Spleen (tissue), 11 donors: Measurements from ENCODE around the gene LAMC2. TPM values are rescaled to one million over a fixed set of nuclear protein-coding genes. Genes with fewer than 3 reads are reported as not detected.

Experiments
- DNase-seq: peaks from one replicate; pipeline ENCODE4 v3.0.0-alpha.2; 2020
- H3K27ac ChIP-seq, 8 donors: fragments of 200-600 bp; sonication (generic) in 7 of 8; 1 replicate in 4 of 8; 2 replicates in 4 of 8; pipeline versions ENCODE4 v1.5.0 to v1.8.0; 2016 to 2021; ENCODE audit warnings: inconsistent platforms in 4 of 8, mild to moderate bottlenecking in 4 of 8, moderate library complexity in 1 of 8
- H3K27me3 ChIP-seq, 7 donors: fragments of 200-600 bp; sonication (generic) in 6 of 7; replicated peaks in 1 of 7; 1 replicate in 4 of 7; 2 replicates in 3 of 7; pipeline versions ENCODE4 v1.5.0 to v1.8.0; 2016 to 2021; ENCODE audit warnings: inconsistent platforms in 3 of 7, mild to moderate bottlenecking in 1 of 7
- H3K36me3 ChIP-seq, 6 donors: fragments of 200-600 bp; sonication (generic) in 5 of 6; 1 replicate in 4 of 6; 2 replicates in 2 of 6; pipeline versions ENCODE4 v1.5.0 to v1.8.0; 2016 to 2021; ENCODE audit warnings: inconsistent platforms in 2 of 6
- H3K4me1 ChIP-seq, 6 donors: fragments of 200-600 bp; sonication (generic) in 5 of 6; 1 replicate in 3 of 6; 2 replicates in 3 of 6; pipeline versions ENCODE4 v1.5.0 to v1.8.0; 2016 to 2021; ENCODE audit warnings: inconsistent platforms in 3 of 6
- H3K4me3 ChIP-seq, 8 donors: fragments of 200-600 bp; sonication (generic) in 7 of 8; 1 replicate in 4 of 8; 2 replicates in 4 of 8; pipeline versions ENCODE4 v1.5.0 to v1.8.0; 2016 to 2021; ENCODE audit warnings: inconsistent platforms in 4 of 8, mild to moderate bottlenecking in 4 of 8, moderate library complexity in 2 of 8
- H3K9me3 ChIP-seq, 8 donors: fragments of 200-600 bp; sonication (generic) in 7 of 8; 1 replicate in 4 of 8; 2 replicates in 4 of 8; pipeline versions ENCODE4 v1.5.0 to v1.8.0; 2016 to 2021; ENCODE audit warnings: inconsistent platforms in 4 of 8
- CTCF ChIP-seq, 11 experiments: fragments of 200-600 bp in 7 of 11; fragments of 450-650 bp in 4 of 11; sonication (generic) in 4 of 11; IDR thresholded peaks in 8 of 11; conservative IDR thresholded peaks in 3 of 11; 1 replicate in 7 of 11; 2 replicates in 4 of 11; pipeline versions ENCODE4 v1.4.0 to v1.8.0; 2016 to 2021; ENCODE audit warnings: antibody characterized with exemption in 11 of 11, inconsistent platforms in 4 of 11, mild to moderate bottlenecking in 1 of 11
- POLR2A ChIP-seq, 3 donors: fragments of 450-650 bp; IDR thresholded peaks; one replicate each; pipeline ENCODE4 v1.5.1; 2017; ENCODE audit warnings: antibody characterized with exemption in 3 of 3, mild to moderate bottlenecking in 1 of 3
- POLR2AphosphoS5 ChIP-seq, 3 donors: sonication (generic); formaldehyde crosslinking; IDR thresholded peaks; one replicate each; pipeline ENCODE4 v1.5.1; 2017; ENCODE audit warnings: antibody characterized with exemption in 3 of 3
- WGBS, 5 donors: extraction: QIAGEN DNeasy Blood & Tissue Kit in 3 of 5; methylation state at CpG; one replicate each; pipeline versions ENCODE4 v1.1.5 to v1.1.7; 2013 to 2018; 5-methylcytosine and 5-hydroxymethylcytosine counted together
- intact Hi-C: fragments of 100-400 bp; cut with DNase I; formaldehyde crosslinking; loops from one replicate; pipeline ENCODE4 v1.15.0; 2023; ENCODE audit warnings: low total_unique reads
- polyA plus RNA-seq, 3 donors: library from polyadenylated mRNA; stranded (reverse); fragments of 200-250 nt; gene quantifications; one replicate each; pipeline ENCODE4 v1.2.1, GENCODE V29; 2013
- total RNA-seq, 7 donors: library from RNA; depleted of rRNA in 3 of 7; stranded (reverse); fragments of >200 nt in 3 of 7; fragmentation: NEBNext Ultra II Directional in 4 of 7; extraction: Animal tissue kit (Norgen Biotek cat#: 25700) in 4 of 7; gene quantifications; one replicate each; pipeline versions ENCODE4 v1.1.0 to v1.2.1, GENCODE V29; 2016 to 2021
- donor health status: healthy with polysubstance abuse.
- donor health status: DM: no; HTN: no; CAD: no; lungs with moderate emphysema.
- donor health status: DM: no; HTN: no; CAD: no.
- donor health status: Bipolar disorder and iron deficiency.
- donor health status: healthy.
- donor health status: DM: no; HTN: no; CAD: no.
- donor health status: DM: yes; HTN: yes; CAD: no.

The LAMC2 gene
- total and polyA plus RNA-seq, 10 donors = 0.13 to 1.4 (median 0.67) TPM; not detected in 1

GRCh38 chr1:183140633-183141032, 45.4 kb upstream of the LAMC2 start:
- intact Hi-C loops = no loop called here
- no peak for TF ChIP-seq POLR2A (IDR thresholded peaks at IDR 0.05)
- no peak for TF ChIP-seq CTCF (IDR thresholded peaks at IDR 0.05 in 8 of 11, conservative IDR thresholded peaks at IDR 0.05 in 3 of 11)
- no peak for TF ChIP-seq POLR2AphosphoS5 (IDR thresholded peaks at IDR 0.05)
- DNase-seq = no peak
- Histone ChIP-seq H3K27me3 (no peaks in the 10 kb centered on the region), H3K27ac (no peak overlapping the region), H3K4me1 (peaks cover 0 to 17% (median 2%) of the 10 kb centered on the region in 6 donors), H3K9me3 (no peaks in the 10 kb centered on the region), H3K4me3 (no peak overlapping the region), H3K36me3 (peaks cover 0 to 63% (median 9%) of the 10 kb centered on the region in 6 donors)

GRCh38 chr1:183142171-183142570, 43.9 kb upstream of the LAMC2 start:
- intact Hi-C loops = no loop called here
- Histone ChIP-seq H3K27me3 (no peaks in the 10 kb centered on the region), H3K9me3 (no peaks in the 10 kb centered on the region), H3K36me3 (peaks cover 0 to 48% (median 2%) of the 10 kb centered on the region in 6 donors), H3K4me3 (no peak overlapping the region), H3K4me1 (peaks cover 0 to 17% (median 2%) of the 10 kb centered on the region in 6 donors), H3K27ac (no peak overlapping the region)
- no peak for DNase-seq
- no peak for TF ChIP-seq CTCF (IDR thresholded peaks at IDR 0.05 in 8 of 11, conservative IDR thresholded peaks at IDR 0.05 in 3 of 11)
- no peak for TF ChIP-seq POLR2AphosphoS5 (IDR thresholded peaks at IDR 0.05)
- TF ChIP-seq POLR2A (IDR thresholded peaks at IDR 0.05) = no peak
- WGBS, 5 donors = 82 to 87% (median 84%) methylated on average over 2 of the region's 2 CpGs

- H3K4me1 ChIP-seq = peaks cover 0 to 17% (median 2%) of the 10 kb centered on the region in 6 donors
- no peak overlapping the region for H3K4me3 ChIP-seq
- H3K27ac ChIP-seq = no peak overlapping the region
- intact Hi-C loops = no loop called here
- no peaks in the 10 kb centered on the region for H3K27me3 ChIP-seq
- WGBS, 5 donors = 70 to 81% (median 79%) methylated on average over 7 of the region's 7 CpGs
- H3K36me3 ChIP-seq = peaks cover 0 to 32% (median 0%) of the 10 kb centered on the region in 6 donors
- no peak for DNase-seq
- H3K9me3 ChIP-seq = no peaks in the 10 kb centered on the region
- TF ChIP-seq POLR2AphosphoS5 (IDR thresholded peaks at IDR 0.05) = no peak
- TF ChIP-seq CTCF (IDR thresholded peaks at IDR 0.05 in 8 of 11, conservative IDR thresholded peaks at IDR 0.05 in 3 of 11) = no peak
- no peak for TF ChIP-seq POLR2A (IDR thresholded peaks at IDR 0.05)
Observed at GRCh38 chr1:183143576-183144315, 42.3 kb upstream of the LAMC2 start.

- no peak for DNase-seq
- Histone ChIP-seq H3K27ac (no peak overlapping the region), H3K36me3 (peaks cover 0 to 24% (median 0%) of the 10 kb centered on the region in 6 donors), H3K4me1 (peaks cover 0 to 10% (median under 1%) of the 10 kb centered on the region in 6 donors), H3K9me3 (no peaks in the 10 kb centered on the region), H3K27me3 (no peaks in the 10 kb centered on the region), H3K4me3 (no peak overlapping the region)
- no peak for TF ChIP-seq CTCF (IDR thresholded peaks at IDR 0.05 in 8 of 11, conservative IDR thresholded peaks at IDR 0.05 in 3 of 11)
- TF ChIP-seq POLR2AphosphoS5 (IDR thresholded peaks at IDR 0.05) = peak in 1 of 3 donors; percentile 50
- intact Hi-C loops = no loop called here
- WGBS, 5 donors = 23 to 51% (median 44%) methylated on average over 3 of the region's 3 CpGs
Observed at GRCh38 chr1:183144752-183145151, 41.3 kb upstream of the LAMC2 start.
